Ovary (tissue), 9 donors: ENCODE results near the gene BRIP1. TPM values are rescaled to one million over a fixed set of nuclear protein-coding genes. Genes with fewer than 3 reads are reported as not detected.

Experiments used
- DNase-seq, 5 donors: peaks; one replicate each; pipeline ENCODE4 v3.0.0-alpha.2; 2019 to 2020
- H3K27ac ChIP-seq, 2 donors: fragments of 200-600 bp; one replicate each; pipeline versions ENCODE4 v1.5.1 to v1.8.0; 2019 to 2022
- H3K27me3 ChIP-seq: fragments of 200-600 bp; one replicate; pipeline ENCODE4 v1.8.0; 2022
- H3K36me3 ChIP-seq: fragments of 200-600 bp; sonication (generic); one replicate; pipeline ENCODE4 v1.5.1; 2019
- H3K4me1 ChIP-seq: one replicate; pipeline ENCODE4 v1.8.1; 2013; ENCODE audit warnings: mild to moderate bottlenecking, moderate library complexity; ENCODE audit not compliant: insufficient read depth
- H3K4me3 ChIP-seq: fragments of 200-600 bp; sonication (generic); one replicate; pipeline ENCODE4 v1.5.1; 2017
- H3K9me3 ChIP-seq, 2 donors: fragments of 200-600 bp in 1 of 2; sonication (generic) in 1 of 2; one replicate each; pipeline versions ENCODE4 v1.5.1 to v1.8.1; 2013 to 2019; ENCODE audit warnings: mild to moderate bottlenecking in 1 of 2, moderate library complexity in 1 of 2
- CTCF ChIP-seq, 3 donors: fragments of 450-650 bp in 2 of 3; fragments of 200-600 bp in 1 of 3; IDR thresholded peaks; one replicate each; pipeline versions ENCODE4 v1.5.1 to v1.8.0; 2016 to 2022; ENCODE audit warnings: antibody characterized with exemption in 3 of 3, mild to moderate bottlenecking in 1 of 3
- EP300 ChIP-seq: sonication (generic); formaldehyde crosslinking; IDR thresholded peaks from one replicate; pipeline ENCODE4 v1.6.1; 2017; ENCODE audit warnings: antibody characterized with exemption
- POLR2A ChIP-seq: fragments of 450-650 bp; IDR thresholded peaks from one replicate; pipeline ENCODE4 v1.6.1; 2017; ENCODE audit warnings: antibody characterized with exemption, mild to moderate bottlenecking, moderate library complexity
- WGBS, 3 donors: extraction: QIAGEN DNeasy Blood & Tissue Kit in 1 of 3; methylation state at CpG; one replicate each; pipeline versions ENCODE4 v1.1.5 to v1.1.7; 2013 to 2017; 5-methylcytosine and 5-hydroxymethylcytosine counted together
- intact Hi-C, 4 donors: fragments of 100-400 bp; cut with DNase I; formaldehyde crosslinking; loops; one replicate each; pipeline versions ENCODE4 v1.11.0 to v1.15.1; 2022 to 2023
- polyA plus RNA-seq, 2 donors: library from polyadenylated mRNA; stranded (reverse); fragments of 200-250 nt in 1 of 2; fragments of 350-450 nt in 1 of 2; fragmentation: Illumina TruSeq in 1 of 2; extraction: RNeasy Lipid Tissue Mini Kit (QIAGEN cat#74804) in 1 of 2; gene quantifications; one replicate each; pipeline ENCODE4 v1.2.3, GENCODE V29; 2013 to 2014
- total RNA-seq, 7 donors: library from RNA; depleted of rRNA in 2 of 7; stranded (reverse); fragments of >200 nt in 2 of 7; fragmentation: NEBNext Ultra II Directional in 3 of 7; extraction: Animal tissue kit (Norgen Biotek cat#: 25700) in 3 of 7; gene quantifications; one replicate each; pipeline versions ENCODE4 v1.1.0 to v1.2.4, GENCODE V29; 2016 to 2023
- donor health status: DM: no; HTN: no; CAD: no; lungs with moderate emphysema.
- donor health status: DM: no; HTN: no; CAD: no.
- donor health status: Bipolar disorder and iron deficiency.
- donor health status: DM: yes; HTN: yes; CAD: no.
- donor health status: DM: no; HTN: no; CAD: no.
- donor health status: DM: yes; HTN: yes; CAD: no.

BRIP1 gene
- total and polyA plus RNA-seq, 9 donors: 0.11 to 2.3 (median 1.1) TPM

GRCh38 chr17:61816538-61816937 lies 46.8 kb downstream of the BRIP1 start:
- intact Hi-C loops: no loop called here
- no peak for DNase-seq
- Histone ChIP-seq H3K27ac (no peak overlapping the region), H3K4me3 (no peak overlapping the region), H3K36me3 (no peaks in the 10 kb centered on the region), H3K27me3 (no peaks in the 10 kb centered on the region), H3K4me1 (no peaks in the 10 kb centered on the region), H3K9me3 (no peaks in the 10 kb centered on the region)
- WGBS, 3 donors: 71 to 77% (median 71%) methylated on average over 4 of the region's 4 CpGs
- TF ChIP-seq CTCF (IDR thresholded peaks at IDR 0.05) (no peak), EP300 (no peak), POLR2A (no peak)

- no peaks in the 10 kb centered on the region for H3K4me1 ChIP-seq
- 67 to 72% (median 68%) methylated on average over 5 of the region's 5 CpGs for WGBS, 3 donors
- no peak for TF ChIP-seq CTCF (IDR thresholded peaks at IDR 0.05)
- no peak for TF ChIP-seq POLR2A
- TF ChIP-seq EP300: no peak
- no peaks in the 10 kb centered on the region for H3K36me3 ChIP-seq
- DNase-seq: no peak
- no peak overlapping the region for H3K27ac ChIP-seq
- H3K9me3 ChIP-seq: no peaks in the 10 kb centered on the region
- H3K4me3 ChIP-seq: no peak overlapping the region
- H3K27me3 ChIP-seq: no peaks in the 10 kb centered on the region
- intact Hi-C loops: no loop called here
Measured at GRCh38 chr17:61815863-61816503, 47.3 kb downstream of the BRIP1 start.

GRCh38 chr17:61814485-61814884 lies 48.8 kb downstream of the BRIP1 start:
- Histone ChIP-seq H3K4me1 (no peaks in the 10 kb centered on the region), H3K27me3 (no peaks in the 10 kb centered on the region), H3K4me3 (no peak overlapping the region), H3K36me3 (no peaks in the 10 kb centered on the region), H3K27ac (no peak overlapping the region), H3K9me3 (no peaks in the 10 kb centered on the region)
- intact Hi-C loops: no loop called here
- DNase-seq: no peak
- TF ChIP-seq POLR2A (no peak), EP300 (no peak), CTCF (IDR thresholded peaks at IDR 0.05) (no peak)
- 94 to 100% (median 99%) methylated on average over 1 of the region's 1 CpG for WGBS, 3 donors

GRCh38 chr17:61813211-61813610 lies 50.1 kb downstream of the BRIP1 start:
- DNase-seq: no peak
- no peak for TF ChIP-seq POLR2A
- TF ChIP-seq EP300: no peak
- no peak for TF ChIP-seq CTCF (IDR thresholded peaks at IDR 0.05)
- H3K27ac ChIP-seq: no peak overlapping the region
- no peaks in the 10 kb centered on the region for H3K36me3 ChIP-seq
- H3K4me1 ChIP-seq: no peaks in the 10 kb centered on the region
- no peak overlapping the region for H3K4me3 ChIP-seq
- WGBS, 3 donors: 51 to 65% (median 61%) methylated on average over 1 of the region's 1 CpG
- intact Hi-C loops: no loop called here
- no peaks in the 10 kb centered on the region for H3K27me3 ChIP-seq
- H3K9me3 ChIP-seq: no peaks in the 10 kb centered on the region
